GM19438 (cell line): ENCODE measurements around the gene CCDC87.
"Not testable (repeated sequence)": the region's sequence is repeated elsewhere in the genome, so short reads cannot be mapped to it uniquely, and the experiment has no call there.

Experiments used
- ATAC-seq: cut with Tn5 transposase; IDR thresholded peaks from one replicate; pipeline ENCODE4 v1.9.1; 2021; ENCODE audit warnings: low read depth; ENCODE audit not compliant: unreplicated experiment

The CCDC87 gene

GRCh38 chr11:66582565-66583147 is 10.2 kb downstream of the CCDC87 start:
- ATAC-seq, result not testable (repeated sequence)

DNA sequence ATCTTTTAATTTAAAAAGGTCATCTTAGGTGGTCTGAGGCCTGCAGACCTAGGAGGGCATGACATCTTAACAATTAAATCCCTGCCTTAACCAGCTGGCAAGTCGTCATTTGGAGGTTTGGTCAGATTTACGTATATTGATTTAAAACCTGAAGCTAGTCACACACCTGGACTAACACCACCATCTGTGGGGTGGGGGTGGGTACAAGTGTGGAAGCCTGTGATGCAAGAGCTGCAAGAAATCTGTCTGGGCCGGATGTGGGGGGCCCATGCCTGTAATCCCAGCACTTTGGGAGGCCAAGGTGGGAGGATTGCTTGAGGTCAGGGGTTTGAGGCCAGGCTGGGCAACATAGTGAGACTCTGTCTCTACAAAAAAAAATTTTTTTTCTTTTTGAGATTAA is 11.6 kb downstream of the CCDC87 start:
- no peak for ATAC-seq

DNA sequence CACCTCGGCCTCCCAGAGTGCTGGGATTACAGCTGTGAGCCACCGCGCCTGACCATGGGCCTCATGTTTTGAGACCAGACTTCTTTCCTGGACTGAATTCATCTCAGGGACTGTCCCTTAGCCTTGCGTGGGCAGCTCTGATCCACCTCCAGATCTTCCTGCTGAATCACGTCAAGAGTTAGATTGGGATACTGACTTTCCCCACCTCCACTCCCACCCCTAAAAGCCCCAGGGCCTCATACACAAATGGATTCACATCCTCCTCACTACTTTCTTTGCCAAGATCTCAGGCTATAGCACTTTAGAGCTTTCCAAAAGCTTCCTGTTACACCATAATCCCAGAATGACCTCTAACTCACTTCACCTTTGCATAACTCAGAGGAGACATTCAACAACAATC is 12.1 kb downstream of the CCDC87 start:
- ATAC-seq, result no peak

- no peak for ATAC-seq
These were observed 13.8 kb downstream of the CCDC87 start for GRCh38 chr11:66579017-66579606.

GRCh38 chr11:66570850-66571180 is 22.0 kb downstream of the CCDC87 start:
- ATAC-seq, result no peak

DNA sequence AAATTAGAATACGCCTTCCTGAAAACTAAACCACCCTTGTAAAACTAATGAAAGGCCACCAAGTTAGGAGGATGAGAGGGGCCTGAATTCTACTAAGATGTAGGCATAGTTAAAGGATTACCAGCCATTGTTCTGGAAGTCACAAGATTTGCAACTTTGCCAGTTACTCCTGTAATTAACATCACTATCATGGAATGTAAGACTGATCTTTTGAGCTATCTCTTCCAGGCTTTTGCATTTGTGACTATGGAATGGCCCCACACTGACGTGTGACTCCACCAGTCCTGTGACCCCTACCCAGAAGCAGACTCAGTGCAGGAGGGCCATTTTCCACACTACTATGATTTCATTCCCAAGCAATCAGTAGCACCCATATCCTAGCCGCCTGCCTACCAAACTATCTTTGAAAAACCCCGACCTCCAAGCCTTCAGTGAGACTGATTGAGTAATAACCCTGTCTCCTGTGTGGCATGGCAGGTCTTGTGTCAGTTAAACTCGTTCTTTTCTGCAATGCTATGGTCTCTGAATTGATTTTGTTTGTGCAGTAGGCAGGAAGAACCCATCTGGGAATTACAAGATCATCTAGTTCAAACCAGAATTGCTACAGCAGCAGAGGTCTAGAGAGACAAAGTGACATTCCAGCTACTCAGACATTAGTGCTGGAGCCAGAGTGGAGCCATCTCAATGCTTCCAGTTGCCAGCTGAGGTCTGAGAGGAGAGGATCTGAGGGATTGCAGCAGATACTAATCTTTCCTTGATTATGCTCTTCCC is 22.6 kb downstream of the CCDC87 start:
- ATAC-seq, result no peak

- ATAC-seq, result no peak
These were observed 23.8 kb downstream of the CCDC87 start for GRCh38 chr11:66569076-66569475.

DNA sequence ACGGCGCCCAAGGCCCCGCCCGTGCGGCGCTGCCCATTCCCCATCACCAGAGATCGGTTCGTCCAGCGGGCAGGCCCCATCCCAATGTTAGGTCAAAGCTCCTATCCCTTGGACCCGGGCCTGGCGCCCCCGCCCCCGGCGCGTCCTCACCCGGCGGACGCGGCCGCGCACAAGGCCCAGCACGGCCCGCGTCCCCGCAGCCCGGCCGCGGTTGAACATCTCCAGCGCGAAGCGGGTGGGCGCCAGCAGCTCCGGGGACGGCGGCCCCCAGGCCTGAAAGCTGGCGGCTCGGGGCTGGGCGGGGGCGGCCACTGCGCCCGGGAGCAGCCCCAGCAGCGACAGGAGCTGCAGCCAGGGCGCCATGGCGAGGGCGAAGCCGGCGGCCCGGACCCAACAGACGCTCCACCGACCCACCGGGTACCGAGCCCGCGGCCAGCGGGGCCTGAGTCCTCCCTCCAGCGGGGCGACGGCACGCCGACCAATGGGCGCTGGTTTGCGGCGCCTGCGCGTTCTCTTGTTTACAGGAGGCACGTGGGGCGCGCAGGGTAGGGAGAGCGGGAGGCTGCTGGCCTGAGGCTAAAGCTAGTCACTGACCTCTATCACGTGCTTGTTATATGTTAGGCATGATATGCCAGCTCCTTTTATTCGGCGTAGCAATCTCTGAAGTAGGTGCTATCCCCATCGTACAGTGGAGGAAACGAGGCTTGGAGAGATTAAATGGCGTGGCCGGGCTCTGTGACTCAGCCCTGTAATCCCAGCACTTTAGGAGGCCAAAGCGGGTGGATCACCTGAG is 24.5 kb downstream of the CCDC87 start, which contains the start of gene CTSF:
TSS of gene CTSF (minus strand) at position 483 of the 793 bp plus-strand sequence. CDS start at position 363, 120 bp downstream.
- ATAC-seq, result no peak

- no peak for ATAC-seq
These were observed 25.1 kb downstream of the CCDC87 start for GRCh38 chr11:66567787-66568123.

- ATAC-seq, result no peak
These were observed 26.6 kb downstream of the CCDC87 start for GRCh38 chr11:66566221-66566620.

GRCh38 chr11:66564984-66565383 is 27.9 kb downstream of the CCDC87 start:
- no peak for ATAC-seq

- ATAC-seq, result no peak
These were observed 28.3 kb downstream of the CCDC87 start for GRCh38 chr11:66564538-66564937.

DNA sequence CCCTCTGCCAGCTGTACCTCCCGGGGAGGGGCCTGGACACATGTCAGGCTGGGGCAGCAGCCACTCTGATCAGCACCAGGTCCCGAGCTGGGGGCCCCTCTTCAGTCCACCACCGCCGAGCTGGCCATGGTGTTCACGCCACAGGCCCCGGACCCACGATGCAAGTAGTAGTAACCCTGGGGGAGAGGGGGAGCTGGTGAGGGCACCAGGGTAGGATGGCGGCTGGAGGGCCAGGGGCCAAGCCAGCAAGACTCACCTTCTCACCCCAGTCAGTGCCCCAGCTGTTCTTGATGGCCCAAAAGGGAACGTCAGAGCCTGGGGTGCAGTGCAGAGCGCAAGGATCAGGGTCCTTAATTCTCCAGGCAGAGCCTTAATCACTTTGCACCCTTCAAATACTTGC is 29.0 kb downstream of the CCDC87 start:
- ATAC-seq, result no peak

DNA sequence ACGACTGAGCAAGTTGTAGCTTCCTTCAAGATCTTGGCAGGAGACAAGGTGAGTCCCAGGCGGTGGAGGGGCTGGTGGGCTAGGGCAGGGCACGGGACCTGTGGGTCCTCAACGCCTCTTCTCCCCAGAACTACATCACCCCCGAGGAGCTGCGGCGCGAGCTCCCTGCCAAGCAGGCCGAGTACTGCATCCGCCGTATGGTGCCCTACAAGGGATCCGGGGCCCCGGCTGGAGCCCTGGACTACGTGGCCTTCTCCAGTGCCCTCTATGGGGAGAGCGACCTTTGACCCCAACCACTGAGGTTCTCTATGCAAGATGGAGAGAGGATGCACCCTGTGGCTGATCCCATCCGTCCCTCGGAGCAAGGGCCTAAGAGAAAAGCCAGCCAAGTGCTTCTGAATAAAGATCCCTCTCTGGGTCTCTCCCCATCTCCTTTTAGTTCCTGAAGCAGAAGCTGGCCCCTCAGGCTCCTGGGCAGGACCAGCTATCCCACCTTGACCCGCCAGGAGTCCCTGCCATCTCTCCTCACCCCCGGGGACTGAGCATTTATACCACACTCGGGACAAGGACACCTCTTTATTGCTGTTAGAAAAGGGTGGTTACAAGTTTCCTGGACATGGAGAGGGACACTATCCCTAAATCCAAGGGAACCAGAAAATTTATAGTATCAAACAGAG is 29.8 kb downstream of the CCDC87 start:
- ATAC-seq, result no peak

DNA sequence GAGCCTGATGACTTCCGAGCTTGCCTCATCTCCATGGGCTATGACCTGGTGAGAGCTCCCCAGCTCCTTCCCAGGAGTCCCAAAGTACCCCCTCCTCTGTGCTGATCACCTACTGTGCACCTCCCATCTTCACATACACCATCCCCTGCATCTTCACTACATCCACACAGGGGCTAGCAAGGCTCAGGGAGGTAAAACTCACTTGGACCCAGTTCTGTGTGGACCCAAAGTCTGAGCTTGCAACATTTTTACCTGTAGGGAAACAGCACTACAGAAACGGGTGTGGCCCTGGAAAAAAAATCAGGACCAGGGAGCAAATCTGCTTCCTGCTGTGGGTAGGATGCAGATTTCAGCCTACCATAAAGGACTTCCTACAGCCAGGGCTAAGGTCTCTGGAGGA is 30.6 kb downstream of the CCDC87 start:
- ATAC-seq, result no peak

DNA sequence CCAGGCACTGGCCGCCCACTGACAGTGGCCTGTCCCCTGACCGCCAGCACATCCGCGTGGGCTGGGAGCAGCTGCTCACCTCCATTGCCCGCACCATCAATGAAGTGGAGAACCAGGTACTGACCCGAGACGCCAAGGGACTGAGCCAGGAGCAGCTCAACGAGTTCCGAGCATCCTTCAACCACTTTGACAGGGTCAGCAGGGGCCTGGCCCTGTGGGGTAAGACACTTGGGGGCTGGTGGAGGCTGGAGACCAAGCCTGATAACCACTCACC is 31.0 kb downstream of the CCDC87 start:
- ATAC-seq, result no peak

- no peak for ATAC-seq
These were observed 31.5 kb downstream of the CCDC87 start for GRCh38 chr11:66561178-66561974.

GRCh38 chr11:66559866-66560676 is 32.8 kb downstream of the CCDC87 start:
- ATAC-seq, result no peak

DNA sequence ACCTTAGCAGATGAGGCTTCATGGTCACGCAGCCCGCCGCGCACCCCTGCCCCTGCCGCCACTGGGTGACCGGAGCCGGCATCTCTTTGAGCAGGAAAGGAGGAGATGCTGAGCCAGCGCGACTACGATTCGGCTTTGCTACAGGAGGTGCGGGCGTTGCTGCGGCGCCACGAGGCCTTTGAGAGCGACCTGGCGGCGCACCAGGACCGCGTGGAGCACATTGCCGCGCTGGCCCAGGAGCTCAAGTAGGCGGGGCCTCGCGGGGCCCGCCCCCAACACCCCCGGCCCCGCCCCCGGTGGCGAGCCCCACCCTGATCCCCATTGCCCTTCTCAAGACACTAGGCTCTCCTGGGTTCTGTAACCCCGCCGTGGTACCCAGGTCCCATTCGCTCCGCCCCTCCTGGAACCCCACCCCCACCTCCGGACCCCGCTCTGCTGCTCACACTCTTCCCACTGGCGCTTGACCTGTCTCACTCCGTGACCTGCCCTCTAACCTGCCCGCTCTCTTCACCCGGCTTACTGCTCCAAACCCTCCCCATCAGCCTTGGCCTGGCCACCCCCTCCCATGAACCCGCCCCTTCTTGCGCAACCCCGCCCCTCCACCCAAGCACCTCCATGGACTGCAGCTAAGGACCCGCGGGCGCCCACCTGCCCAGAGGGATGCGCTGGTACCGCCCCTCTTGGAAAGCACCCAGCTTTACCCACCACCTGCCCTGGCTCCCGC is 33.6 kb downstream of the CCDC87 start:
- no peak for ATAC-seq
